MM.1S (cell line): Measurements from ENCODE around the gene PKP2.
"Not testable (repeated sequence)": the region's sequence is repeated elsewhere in the genome, so short reads cannot be mapped to it uniquely, and the experiment has no call there.

Experiments used
- DNase-seq: peaks from one replicate; pipeline ENCODE4 v3.0.0-alpha.2; 2015
- H2AFZ ChIP-seq: fragments of 300-600 bp; sonication (generic); 2 replicates; pipeline ENCODE4 v1.6.0; 2016; ENCODE audit warnings: antibody characterized with exemption, low read length
- H3F3A ChIP-seq: fragments of 300-600 bp; sonication (generic); 2 replicates; pipeline ENCODE4 v1.6.1; 2016; ENCODE audit warnings: mild to moderate bottlenecking, antibody characterized with exemption, low read length, moderate library complexity, mixed read lengths; ENCODE audit not compliant: insufficient read depth
- H3K27ac ChIP-seq: fragments of 300-600 bp; sonication (generic); 2 replicates; pipeline ENCODE4 v1.5.1; 2016; ENCODE audit warnings: mild to moderate bottlenecking, low read length
- H3K27me3 ChIP-seq: fragments of 300-600 bp; sonication (generic); replicated peaks from 2 replicates; pipeline ENCODE4 v1.6.0; 2016; ENCODE audit warnings: low read length; ENCODE audit not compliant: insufficient read depth
- H3K36me3 ChIP-seq: fragments of 300-600 bp; sonication (generic); replicated peaks from 2 replicates; pipeline ENCODE4 v1.6.1; 2016; ENCODE audit warnings: mild to moderate bottlenecking, low read length, mixed read lengths; ENCODE audit not compliant: insufficient read depth
- H3K4me1 ChIP-seq: fragments of 300-600 bp; sonication (generic); 2 replicates; pipeline ENCODE4 v1.6.1; 2016; ENCODE audit warnings: low read length, mixed read lengths
- H3K4me2 ChIP-seq: fragments of 300-600 bp; sonication (generic); 2 replicates; pipeline ENCODE4 v1.6.0; 2016; ENCODE audit warnings: low read depth, low read length
- H3K4me3 ChIP-seq: fragments of 300-600 bp; sonication (generic); 2 replicates; pipeline ENCODE4 v1.5.1; 2016; ENCODE audit warnings: low read length, mixed read lengths
- H3K79me2 ChIP-seq: fragments of 300-600 bp; sonication (generic); 2 replicates; pipeline ENCODE4 v1.6.1; 2016; ENCODE audit warnings: mixed run types, low read length, mixed read lengths
- H3K9ac ChIP-seq: fragments of 300-600 bp; sonication (generic); 2 replicates; pipeline ENCODE4 v1.6.1; 2016; ENCODE audit warnings: low read length, mixed read lengths
- H3K9me2 ChIP-seq: fragments of 300-600 bp; sonication (generic); replicated peaks from 2 replicates; pipeline ENCODE4 v1.6.1; 2016; ENCODE audit warnings: mild to moderate bottlenecking, low read length, mixed read lengths; ENCODE audit not compliant: insufficient read depth
- H3K9me3 ChIP-seq: fragments of 300-600 bp; sonication (generic); replicated peaks from 2 replicates; pipeline ENCODE4 v1.6.1; 2016; ENCODE audit warnings: mild to moderate bottlenecking, low read length, mixed read lengths; ENCODE audit not compliant: insufficient read depth
- H4K20me1 ChIP-seq: fragments of 300-600 bp; sonication (generic); 2 replicates; pipeline ENCODE4 v1.6.1; 2016; ENCODE audit warnings: mild to moderate bottlenecking, low read length, moderate library complexity, mixed read lengths; ENCODE audit not compliant: insufficient read depth
- EZH2 ChIP-seq: fragments of 300-600 bp; sonication (generic); optimal IDR thresholded peaks from 2 replicates; pipeline ENCODE3; 2017; ENCODE audit warnings: low read depth, mild to moderate bottlenecking, antibody characterized with exemption, low read length, mixed read lengths
- EZH2phosphoT487 ChIP-seq: fragments of 300-600 bp; sonication (generic); IDR thresholded peaks from 2 replicates; pipeline ENCODE4 v1.6.1; 2018; ENCODE audit warnings: antibody characterized with exemption, low read length
- TF ChIP-seq, protein P1 (sequence below): fragments of 300-600 bp; sonication (generic); IDR thresholded peaks from 2 replicates; pipeline ENCODE4 v1.5.1; 2016; ENCODE audit warnings: antibody characterized with exemption, low read length, mixed read lengths

PKP2 gene

DNA sequence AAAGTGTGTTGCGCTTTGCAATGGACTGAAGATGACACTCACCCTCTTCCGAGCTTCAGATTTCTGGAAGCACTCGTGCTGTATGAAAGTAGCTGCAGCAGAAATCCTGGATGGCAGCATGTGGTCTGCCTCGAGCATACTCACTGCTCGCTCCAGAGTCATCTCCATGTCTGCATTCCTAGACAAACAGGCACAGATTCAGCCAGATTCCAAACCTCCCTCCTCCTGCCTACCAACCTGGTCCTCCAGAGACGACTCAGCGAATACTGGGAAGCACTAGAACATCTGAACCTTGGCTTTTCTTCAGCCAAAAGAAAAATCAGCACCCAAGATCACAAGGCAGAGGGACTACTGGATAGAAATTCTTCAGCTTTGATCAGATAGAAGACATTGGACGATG is 27.7 kb downstream of the PKP2 start:
- TF ChIP-seq EZH2phosphoT487 (no peak), EZH2 (no peak)
- TF ChIP-seq, protein P1, sequence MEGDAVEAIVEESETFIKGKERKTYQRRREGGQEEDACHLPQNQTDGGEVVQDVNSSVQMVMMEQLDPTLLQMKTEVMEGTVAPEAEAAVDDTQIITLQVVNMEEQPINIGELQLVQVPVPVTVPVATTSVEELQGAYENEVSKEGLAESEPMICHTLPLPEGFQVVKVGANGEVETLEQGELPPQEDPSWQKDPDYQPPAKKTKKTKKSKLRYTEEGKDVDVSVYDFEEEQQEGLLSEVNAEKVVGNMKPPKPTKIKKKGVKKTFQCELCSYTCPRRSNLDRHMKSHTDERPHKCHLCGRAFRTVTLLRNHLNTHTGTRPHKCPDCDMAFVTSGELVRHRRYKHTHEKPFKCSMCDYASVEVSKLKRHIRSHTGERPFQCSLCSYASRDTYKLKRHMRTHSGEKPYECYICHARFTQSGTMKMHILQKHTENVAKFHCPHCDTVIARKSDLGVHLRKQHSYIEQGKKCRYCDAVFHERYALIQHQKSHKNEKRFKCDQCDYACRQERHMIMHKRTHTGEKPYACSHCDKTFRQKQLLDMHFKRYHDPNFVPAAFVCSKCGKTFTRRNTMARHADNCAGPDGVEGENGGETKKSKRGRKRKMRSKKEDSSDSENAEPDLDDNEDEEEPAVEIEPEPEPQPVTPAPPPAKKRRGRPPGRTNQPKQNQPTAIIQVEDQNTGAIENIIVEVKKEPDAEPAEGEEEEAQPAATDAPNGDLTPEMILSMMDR = no peak
- no peak for DNase-seq
- H3K36me3 ChIP-seq = peaks cover 27% of the 10 kb centered on the region

DNA sequence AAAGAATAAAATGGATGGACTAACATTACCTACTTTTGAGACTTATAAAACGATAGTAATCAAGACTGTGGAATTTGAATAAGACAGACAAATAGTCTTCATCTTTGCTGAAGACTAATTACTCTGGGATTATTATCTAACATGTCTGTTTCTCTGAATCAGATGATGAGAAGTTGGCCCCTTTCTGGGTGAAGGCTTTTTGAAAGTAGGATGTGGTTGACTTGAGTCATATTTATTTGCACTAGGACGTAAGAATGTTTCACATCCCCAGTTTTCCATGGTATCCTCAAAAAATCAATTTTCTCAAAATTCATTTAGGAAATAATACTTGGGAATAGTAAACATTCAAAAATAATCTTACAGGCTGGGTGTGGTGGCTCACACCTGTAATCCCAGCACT is 31.8 kb downstream of the PKP2 start:
- no peaks in the 10 kb centered on the region for H3K9me3 ChIP-seq

More for the DNA sequence above, 27.7 kb downstream of the PKP2 start:
- H3F3A ChIP-seq = peaks cover 24% of the 10 kb centered on the region
- no peaks in the 10 kb centered on the region for H3K27me3 ChIP-seq
- H3K9me3 ChIP-seq = no peaks in the 10 kb centered on the region
- no peaks in the 10 kb centered on the region for H3K9me2 ChIP-seq
- H2AFZ ChIP-seq = no peak overlapping the region
- no peaks in the 10 kb centered on the region for H4K20me1 ChIP-seq
- no peak overlapping the region for H3K4me3 ChIP-seq
- no peak overlapping the region for H3K9ac ChIP-seq
- H3K4me2 ChIP-seq = no peak overlapping the region
- H3K27ac ChIP-seq = no peak overlapping the region
- peaks cover 24% of the 10 kb centered on the region for H3K4me1 ChIP-seq
- H3K79me2 ChIP-seq = peaks cover 93% of the 10 kb centered on the region

DNA sequence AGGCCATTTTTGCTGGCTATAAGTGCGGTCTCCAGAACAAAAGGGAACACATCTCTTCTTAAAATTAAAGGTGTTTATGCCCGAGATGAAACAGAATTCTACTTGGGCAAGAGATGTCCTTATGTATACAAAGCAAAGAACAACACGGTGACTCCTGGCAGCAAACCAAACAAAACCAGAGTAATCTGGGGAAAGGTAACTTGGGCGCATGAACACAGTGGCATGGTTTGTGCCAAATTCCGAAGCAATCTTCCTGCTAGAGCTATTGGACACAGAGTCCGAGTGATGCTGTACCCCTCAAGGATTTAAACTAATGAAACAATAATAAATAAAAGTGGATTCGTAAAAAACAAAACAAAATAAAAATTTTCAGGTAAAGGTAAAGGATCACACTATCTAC is 33.4 kb downstream of the PKP2 start:
- H3K4me2 ChIP-seq = no peak overlapping the region
- no peak overlapping the region for H3K9ac ChIP-seq
- H3K9me3 ChIP-seq = no peaks in the 10 kb centered on the region
- H3K27me3 ChIP-seq = no peaks in the 10 kb centered on the region
- no peak overlapping the region for H3K4me3 ChIP-seq
- 0 out of 2 replicates have a peak, but pooled peaks cover 5% of the 10 kb centered on the region for H4K20me1 ChIP-seq
- H2AFZ ChIP-seq = no peak overlapping the region
- peaks cover 51% of the 10 kb centered on the region for H3K4me1 ChIP-seq
- no peaks in the 10 kb centered on the region for H3K9me2 ChIP-seq
- peaks cover 27% of the 10 kb centered on the region for H3F3A ChIP-seq
- H3K27ac ChIP-seq = no peak overlapping the region
- peaks cover 96% of the 10 kb centered on the region for H3K79me2 ChIP-seq
- no peak for TF ChIP-seq EZH2
- no peak for TF ChIP-seq EZH2phosphoT487
- TF ChIP-seq, protein P1 = no peak
- H3K36me3 ChIP-seq = peaks cover 25% of the 10 kb centered on the region
- DNase-seq = no peak

More for the DNA sequence above, 31.8 kb downstream of the PKP2 start:
- H4K20me1 ChIP-seq = 0 out of 2 replicates have a peak, but pooled peaks cover 5% of the 10 kb centered on the region
- DNase-seq = no peak
- peaks cover 41% of the 10 kb centered on the region for H3K4me1 ChIP-seq
- no peak overlapping the region for H2AFZ ChIP-seq
- peaks cover 28% of the 10 kb centered on the region for H3F3A ChIP-seq
- H3K27ac ChIP-seq = no peak overlapping the region
- no peak overlapping the region for H3K9ac ChIP-seq
- H3K9me2 ChIP-seq = no peaks in the 10 kb centered on the region
- H3K4me3 ChIP-seq = no peak overlapping the region
- H3K4me2 ChIP-seq = no peak overlapping the region
- H3K27me3 ChIP-seq = no peaks in the 10 kb centered on the region
- TF ChIP-seq EZH2 = no peak
- TF ChIP-seq, protein P1 = no peak
- no peak for TF ChIP-seq EZH2phosphoT487
- H3K79me2 ChIP-seq = peaks cover 94% of the 10 kb centered on the region
- peaks cover 26% of the 10 kb centered on the region for H3K36me3 ChIP-seq

DNA sequence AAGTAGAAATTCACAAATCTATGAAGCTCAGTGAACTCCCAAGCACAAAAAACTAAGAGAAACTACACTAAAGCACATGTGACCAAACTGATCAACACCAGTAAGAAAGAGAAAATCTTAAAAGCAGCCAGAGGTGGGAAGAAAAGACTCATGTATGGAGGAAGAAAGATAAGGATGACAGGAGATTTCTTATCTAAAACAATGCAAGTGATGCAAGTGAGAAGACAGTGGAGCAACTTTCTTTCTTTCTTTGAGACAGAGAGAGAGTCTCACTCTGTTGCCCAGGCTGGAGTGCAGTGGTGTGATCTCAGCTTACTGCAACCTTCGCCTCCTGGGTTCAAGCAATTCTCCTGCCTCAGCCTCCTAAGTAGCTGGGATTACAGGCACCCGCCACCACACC is 34.9 kb downstream of the PKP2 start:
- not testable (repeated sequence) for H3K9me3 ChIP-seq, H3K27ac ChIP-seq
- peaks cover 12% of the 10 kb centered on the region for H3F3A ChIP-seq

More for the DNA sequence above, 34.9 kb downstream of the PKP2 start:
- not testable (repeated sequence) for H3K4me2 ChIP-seq, DNase-seq, H2AFZ ChIP-seq, H3K27me3 ChIP-seq, H3K4me3 ChIP-seq, H3K9ac ChIP-seq, H3K9me2 ChIP-seq
- Histone ChIP-seq H3K4me1 (peaks cover 39% of the 10 kb centered on the region), H3K36me3 (peaks cover 15% of the 10 kb centered on the region; the same call in 1 of the 2 replicates), H3K79me2 (peaks cover 97% of the 10 kb centered on the region), H4K20me1 (peaks cover 12% of the 10 kb centered on the region; the same call in 1 of the 2 replicates)
